ENCODE data around the gene RAVER2.

Gene RAVER2

GRCh38 chr1:64877151-64877550, 132.3 kb downstream of the RAVER2 start:
- H3K9ac ChIP-seq (ENCODE audit: low read length), result no peak overlapping the region
- H3K4me1 ChIP-seq (ENCODE audit: low read length), result peaks cover 3% of the 10 kb centered on the region
- TF ChIP-seq CTCF (IDR thresholded peaks at IDR 0.05; ENCODE audit: low read depth, low read length) (no peak), EZH2phosphoT487 (IDR thresholded peaks at IDR 0.05; ENCODE audit: low read depth) (no peak)
- peaks cover 40% of the 10 kb centered on the region for H3K36me3 ChIP-seq (replicated peaks; ENCODE audit: low read depth, low read length)
- H3K27me3 ChIP-seq (ENCODE audit: low read depth, low read length), result no peaks in the 10 kb centered on the region
- H3K4me2 ChIP-seq (ENCODE audit: low read length), result no peak overlapping the region
- H4K20me1 ChIP-seq (ENCODE audit: insufficient read depth, low read length), result peaks cover 16% of the 10 kb centered on the region; the same call in 1 of the 2 replicates
- H2AFZ ChIP-seq (ENCODE audit: low read depth, low read length), result no peak overlapping the region
- H3K9me3 ChIP-seq (ENCODE audit: insufficient read depth, low read length), result no peaks in the 10 kb centered on the region
- no peak overlapping the region for H3K27ac ChIP-seq (ENCODE audit: low read length)
- H3K4me3 ChIP-seq (ENCODE audit: low read length), result no peak overlapping the region
- H3K79me2 ChIP-seq (ENCODE audit: low read length), result peaks cover 5% of the 10 kb centered on the region; the same call in 1 of the 2 replicates

GRCh38 chr1:64877598-64877997, 132.7 kb downstream of the RAVER2 start:
- Histone ChIP-seq H3K9me3 (ENCODE audit: insufficient read depth, low read length) (no peaks in the 10 kb centered on the region), H3K79me2 (ENCODE audit: low read length) (peaks cover 5% of the 10 kb centered on the region; the same call in 1 of the 2 replicates), H3K27me3 (ENCODE audit: low read depth, low read length) (no peaks in the 10 kb centered on the region), H4K20me1 (ENCODE audit: insufficient read depth, low read length) (peaks cover 20% of the 10 kb centered on the region; the same call in 1 of the 2 replicates), H3K27ac (ENCODE audit: low read length) (no peak overlapping the region), H3K4me2 (ENCODE audit: low read length) (no peak overlapping the region), H2AFZ (ENCODE audit: low read depth, low read length) (no peak overlapping the region), H3K4me3 (ENCODE audit: low read length) (no peak overlapping the region), H3K36me3 (replicated peaks; ENCODE audit: low read depth, low read length) (peaks cover 39% of the 10 kb centered on the region), H3K4me1 (ENCODE audit: low read length) (peaks cover 8% of the 10 kb centered on the region), H3K9ac (ENCODE audit: low read length) (no peak overlapping the region)
- TF ChIP-seq CTCF (IDR thresholded peaks at IDR 0.05; ENCODE audit: low read depth, low read length) (no peak), EZH2phosphoT487 (IDR thresholded peaks at IDR 0.05; ENCODE audit: low read depth) (no peak)

- H3K79me2 ChIP-seq (ENCODE audit: low read length), result peaks cover 5% of the 10 kb centered on the region; the same call in 1 of the 2 replicates
- TF ChIP-seq CTCF (IDR thresholded peaks at IDR 0.05; ENCODE audit: low read depth, low read length), result no peak
- no peak overlapping the region for H3K4me2 ChIP-seq (ENCODE audit: low read length)
- H2AFZ ChIP-seq (ENCODE audit: low read depth, low read length), result no peak overlapping the region
- H3K4me1 ChIP-seq (ENCODE audit: low read length), result peaks cover 12% of the 10 kb centered on the region
- H3K9me3 ChIP-seq (ENCODE audit: insufficient read depth, low read length), result no peaks in the 10 kb centered on the region
- H4K20me1 ChIP-seq (ENCODE audit: insufficient read depth, low read length), result peaks cover 25% of the 10 kb centered on the region
- H3K9ac ChIP-seq (ENCODE audit: low read length), result no peak overlapping the region
- H3K27me3 ChIP-seq (ENCODE audit: low read depth, low read length), result no peaks in the 10 kb centered on the region
- no peak overlapping the region for H3K27ac ChIP-seq (ENCODE audit: low read length)
- H3K36me3 ChIP-seq (replicated peaks; ENCODE audit: low read depth, low read length), result peaks cover 36% of the 10 kb centered on the region
- H3K4me3 ChIP-seq (ENCODE audit: low read length), result no peak overlapping the region
These were observed 133.2 kb downstream of the RAVER2 start for GRCh38 chr1:64878090-64878489.

GRCh38 chr1:64878931-64879611, 134.2 kb downstream of the RAVER2 start:
- Histone ChIP-seq H3K27ac (ENCODE audit: low read length) (no peak overlapping the region), H3K4me3 (ENCODE audit: low read length) (no peak overlapping the region), H3K79me2 (ENCODE audit: low read length) (peaks cover 8% of the 10 kb centered on the region; the same call in 1 of the 2 replicates), H3K4me2 (ENCODE audit: low read length) (no peak overlapping the region), H3K9me3 (ENCODE audit: insufficient read depth, low read length) (no peaks in the 10 kb centered on the region), H2AFZ (ENCODE audit: low read depth, low read length) (no peak overlapping the region), H3K36me3 (replicated peaks; ENCODE audit: low read depth, low read length) (peaks cover 33% of the 10 kb centered on the region), H4K20me1 (ENCODE audit: insufficient read depth, low read length) (peaks cover 33% of the 10 kb centered on the region), H3K9ac (ENCODE audit: low read length) (no peak overlapping the region), H3K4me1 (ENCODE audit: low read length) (peaks cover 17% of the 10 kb centered on the region), H3K27me3 (ENCODE audit: low read depth, low read length) (no peaks in the 10 kb centered on the region)
- TF ChIP-seq EZH2phosphoT487 (IDR thresholded peaks at IDR 0.05; ENCODE audit: low read depth), result no peak
- no peak for TF ChIP-seq CTCF (IDR thresholded peaks at IDR 0.05; ENCODE audit: low read depth, low read length)
